GM12878 (cell line): ENCODE measurements around the gene C4orf36. TPM values are rescaled to one million over a fixed set of nuclear protein-coding genes. Genes with fewer than 3 reads are reported as not detected.

ENCODE experiments used
- ATAC-seq: fragments of 200-7000 bp; cut with Tn5 transposase; 3 replicates; pipeline ENCODE4 v1.9.1; 2020; ENCODE audit warnings: mild to moderate bottlenecking, moderate library complexity
- BruUV-seq: library from RNA; stranded (reverse); fragments of 400-500 nt; replicated peaks from 2 replicates; lab custom pipeline; 2021; lab: Mats Ljungman, UMichigan
- CTCF ChIA-PET: fragments of 300-600 bp; sonication (Branson Sonifier 250); formaldehyde crosslinking; extraction: SDS; loops from one replicate; lab custom pipeline; 2021; ENCODE audit warnings: inconsistent platforms; lab: Yijun Ruan, JAX
- POLR2A ChIA-PET: fragments of 350-600 bp; formaldehyde crosslinking; extraction: SDS; loops from one replicate; lab custom pipeline; 2021; ENCODE audit warnings: inconsistent platforms; lab: Charles Lee
- RAD21 ChIA-PET: fragments of 300-600 bp; sonication (Branson Sonifier 250); formaldehyde crosslinking; loops from one replicate; lab custom pipeline; 2023; ENCODE audit warnings: antibody characterized with exemption; ENCODE audit not compliant: unreplicated experiment; lab: Charles Lee
- SMC1A ChIA-PET: fragments of 300-600 bp; sonication (Branson Sonifier 250); formaldehyde crosslinking; loops from one replicate; lab custom pipeline; 2023; ENCODE audit not compliant: unreplicated experiment, uncharacterized antibody; lab: Charles Lee
- DNase-seq: peaks from one replicate; pipeline ENCODE4 v3.0.0-alpha.2; 2011; ENCODE audit warnings: low read depth, low spot score
- FAIRE-seq: peaks from 3 replicates; lab custom pipeline; 2011; peaks lifted over from hg19 to GRCh38; lab: Jason Lieb, UNC
- H2AFZ ChIP-seq: 2 replicates; pipeline ENCODE4 v1.6.0; 2011; ENCODE audit warnings: low read depth, low read length, control low read depth; ENCODE audit not compliant: control insufficient read depth
- H3K27ac ChIP-seq: 2 replicates; pipeline ENCODE4 v1.5.1; 2011; ENCODE audit warnings: control low read depth; ENCODE audit not compliant: control insufficient read depth, insufficient read depth
- H3K27me3 ChIP-seq, 2 experiments: replicated peaks in 1 of 2; 2 replicates each; pipeline versions ENCODE4 v1.6.0 to v1.6.1; 2011; ENCODE audit warnings: low read length in 1 of 2; ENCODE audit not compliant: control insufficient read depth in 2 of 2, insufficient read depth in 2 of 2
- H3K36me3 ChIP-seq, 2 experiments: 2 replicates each; pipeline ENCODE4 v1.5.1; 2011; ENCODE audit warnings: low read length in 1 of 2; ENCODE audit not compliant: control insufficient read depth in 2 of 2, insufficient read depth in 2 of 2
- H3K4me1 ChIP-seq: 2 replicates; pipeline ENCODE4 v1.6.1; 2011; ENCODE audit warnings: mild to moderate bottlenecking, low read length, moderate library complexity, mixed read lengths; ENCODE audit not compliant: control insufficient read depth, insufficient read depth
- H3K4me2 ChIP-seq: 2 replicates; pipeline ENCODE4 v1.6.0; 2011; ENCODE audit warnings: control low read depth; ENCODE audit not compliant: control insufficient read depth, insufficient read depth
- H3K4me3 ChIP-seq: fragments of 200-600 bp; sonication (generic); 2 replicates; pipeline ENCODE4 v1.5.1; 2016
- H3K79me2 ChIP-seq: 2 replicates; pipeline ENCODE4 v1.6.0; 2011; ENCODE audit warnings: low read length; ENCODE audit not compliant: control insufficient read depth, insufficient read depth
- H3K9ac ChIP-seq: 2 replicates; pipeline ENCODE4 v1.8.0; 2011; ENCODE audit warnings: low read length, control low read depth, mixed read lengths; ENCODE audit not compliant: control insufficient read depth, insufficient read depth
- H3K9me3 ChIP-seq: replicated peaks from 3 replicates; pipeline ENCODE4 v1.5.1; 2011; ENCODE audit warnings: mild to moderate bottlenecking, low read length; ENCODE audit not compliant: control insufficient read depth, insufficient read depth
- H4K20me1 ChIP-seq: 2 replicates; pipeline ENCODE4 v1.6.0; 2011; ENCODE audit not compliant: control insufficient read depth, insufficient read depth
- CHD2 ChIP-seq: IDR thresholded peaks from 2 replicates; pipeline ENCODE4 v1.6.1; 2011; ENCODE audit warnings: low read depth, low read length, improper control_type of control experiment, borderline replicate concordance
- CREB1 ChIP-seq: IDR thresholded peaks from 2 replicates; pipeline ENCODE4 v1.6.1; 2012; ENCODE audit warnings: low read depth, mild to moderate bottlenecking, inconsistent platforms
- HDGF ChIP-seq: fragments of 450-650 bp; IDR thresholded peaks from 2 replicates; pipeline ENCODE4 v1.6.1; 2016; ENCODE audit warnings: antibody characterized with exemption
- IKZF2 ChIP-seq, 2 experiments: fragments of 450-650 bp; IDR thresholded peaks; 2 replicates each; pipeline ENCODE4 v1.6.1; 2017; ENCODE audit warnings: mild to moderate bottlenecking in 2 of 2, moderate library complexity in 2 of 2
- NFYB ChIP-seq: IDR thresholded peaks from 2 replicates; pipeline ENCODE4 v1.6.1; 2011; ENCODE audit warnings: low read depth, mild to moderate bottlenecking, low read length, improper control_type of control experiment, moderate library complexity; ENCODE audit not compliant: insufficient read depth
- NKRF ChIP-seq: fragments of 450-650 bp; conservative IDR thresholded peaks from 2 replicates; pipeline ENCODE4 v1.6.1; 2017; ENCODE audit warnings: mild to moderate bottlenecking, moderate library complexity
- NR2C2 ChIP-seq: IDR thresholded peaks from 2 replicates; pipeline ENCODE4 v1.6.1; 2011; ENCODE audit warnings: borderline replicate concordance, low read depth; ENCODE audit not compliant: control insufficient read depth, insufficient read length
- PAX8 ChIP-seq: fragments of 450-650 bp; IDR thresholded peaks from 2 replicates; pipeline ENCODE4 v1.6.1; 2017; ENCODE audit warnings: mild to moderate bottlenecking, moderate library complexity
- POLR2AphosphoS5 ChIP-seq: IDR thresholded peaks from 2 replicates; pipeline ENCODE4 v1.6.1; 2011; ENCODE audit warnings: mild to moderate bottlenecking, low read length, inconsistent platforms
- RB1 ChIP-seq: fragments of 450-650 bp; formaldehyde crosslinking; IDR thresholded peaks from 2 replicates; pipeline ENCODE4 v1.6.1; 2017; ENCODE audit warnings: mild to moderate bottlenecking, borderline replicate concordance
- RELB ChIP-seq: fragments of 450-650 bp; IDR thresholded peaks from 2 replicates; pipeline ENCODE4 v1.6.1; 2017; ENCODE audit warnings: low read depth, mild to moderate bottlenecking, moderate library complexity
- ZNF24 ChIP-seq: fragments of 450-650 bp; IDR thresholded peaks from 2 replicates; pipeline ENCODE4 v1.6.1; 2017; ENCODE audit warnings: antibody characterized with exemption, mild to moderate bottlenecking
- ZNF622 ChIP-seq: fragments of 450-650 bp; IDR thresholded peaks from 2 replicates; pipeline ENCODE4 v1.6.1; 2017; ENCODE audit warnings: mild to moderate bottlenecking, inconsistent platforms
- WGBS: methylation state at CpG from one replicate; pipeline ENCODE4 v1.1.6; 2016; ENCODE audit warnings: low lambda C conversion rate; ENCODE audit not compliant: insufficient replicate concordance, insufficient coverage; ENCODE audit errors: missing lambda C conversion rate; 5-methylcytosine and 5-hydroxymethylcytosine counted together
- in situ Hi-C: fragments of 300-500 bp; cut with MboI; formaldehyde crosslinking; loops from 9 replicates; pipeline ENCODE4 v1.14.3; 2018; ENCODE audit warnings: mixed read lengths
- intact Hi-C: fragments of 100-400 bp; cut with micrococcal nuclease; formaldehyde crosslinking; loops from one replicate; pipeline ENCODE4 v1.14.2; 2022; ENCODE audit not compliant: unreplicated experiment
- polyA plus RNA-seq, 11 experiments: library from polyadenylated mRNA; depleted of rRNA in 4 of 11; unstranded in 6 of 11; stranded (reverse) in 5 of 11; fragments of >200 nt; fragmentation: Nextera tagmentation in 4 of 11; fragmentation: Illumina TruSeq in 1 of 11; extraction: Ambion mirVana in 4 of 11; extraction: Trizol in 1 of 11; gene quantifications; 1 replicate in 1 of 11; 2 replicates in 10 of 11; pipeline versions ENCODE4 v1.2.1 to v1.2.3, GENCODE V29; 2011 to 2016; ENCODE audit warnings: inconsistent platforms in 2 of 11, missing spikeins in 2 of 11, low read depth in 1 of 11
- total RNA-seq, 4 experiments: library from RNA; depleted of rRNA in 3 of 4; stranded (reverse); fragments of >200 nt in 3 of 4; fragmentation: Illumina TruSeq in 1 of 4; extraction: Trizol in 1 of 4; gene quantifications; 2 replicates each; pipeline versions ENCODE4 v1.2.1 to v1.2.3, GENCODE V29; 2013 to 2021
- TF ChIP-seq, protein P1 (sequence below): fragments of 450-650 bp; IDR thresholded peaks from 2 replicates; pipeline ENCODE4 v1.6.1; 2017; ENCODE audit warnings: antibody characterized with exemption, mild to moderate bottlenecking, moderate library complexity

Gene C4orf36
- total and polyA plus RNA-seq, 10 of the 15 experiments (the other 5 are each of a cell fraction or from before 2014, with no cell fraction given) = 0.35 to 2.7 (median 1.3) TPM; not detected in 2

- Histone ChIP-seq H3K4me2 (no peak overlapping the region), H3K27ac (no peak overlapping the region), H3K36me3 (no peaks in the 10 kb centered on the region), H2AFZ (no peak overlapping the region), H3K4me1 (no peaks in the 10 kb centered on the region), H4K20me1 (no peaks in the 10 kb centered on the region), H3K9ac (no peak overlapping the region), H3K9me3 (no peaks in the 10 kb centered on the region), H3K27me3 (no peaks in the 10 kb centered on the region), H3K79me2 (no peaks in the 10 kb centered on the region), H3K4me3 (no peak overlapping the region)
- WGBS = 35% methylated on average over 5 of the region's 5 CpGs
- POLR2A ChIA-PET = interaction anchor here (0.8 kb wide), 1 partner anchor 21 kb away, joined by 3 read pairs; no protein-coding TSS in a partner anchor
- CTCF ChIA-PET = interaction anchor here (1.1 to 1.4 kb wide), 2 partner anchors 48 to 349 kb away, joined by 3 to 4 read pairs; no protein-coding TSS in a partner anchor
- no peak for FAIRE-seq
- SMC1A ChIA-PET = no interaction called here
- no peak for ATAC-seq
- RAD21 ChIA-PET = no interaction called here
- in situ Hi-C loops (no loop called here), intact Hi-C loops (no loop called here)
- TF ChIP-seq, protein P1, sequence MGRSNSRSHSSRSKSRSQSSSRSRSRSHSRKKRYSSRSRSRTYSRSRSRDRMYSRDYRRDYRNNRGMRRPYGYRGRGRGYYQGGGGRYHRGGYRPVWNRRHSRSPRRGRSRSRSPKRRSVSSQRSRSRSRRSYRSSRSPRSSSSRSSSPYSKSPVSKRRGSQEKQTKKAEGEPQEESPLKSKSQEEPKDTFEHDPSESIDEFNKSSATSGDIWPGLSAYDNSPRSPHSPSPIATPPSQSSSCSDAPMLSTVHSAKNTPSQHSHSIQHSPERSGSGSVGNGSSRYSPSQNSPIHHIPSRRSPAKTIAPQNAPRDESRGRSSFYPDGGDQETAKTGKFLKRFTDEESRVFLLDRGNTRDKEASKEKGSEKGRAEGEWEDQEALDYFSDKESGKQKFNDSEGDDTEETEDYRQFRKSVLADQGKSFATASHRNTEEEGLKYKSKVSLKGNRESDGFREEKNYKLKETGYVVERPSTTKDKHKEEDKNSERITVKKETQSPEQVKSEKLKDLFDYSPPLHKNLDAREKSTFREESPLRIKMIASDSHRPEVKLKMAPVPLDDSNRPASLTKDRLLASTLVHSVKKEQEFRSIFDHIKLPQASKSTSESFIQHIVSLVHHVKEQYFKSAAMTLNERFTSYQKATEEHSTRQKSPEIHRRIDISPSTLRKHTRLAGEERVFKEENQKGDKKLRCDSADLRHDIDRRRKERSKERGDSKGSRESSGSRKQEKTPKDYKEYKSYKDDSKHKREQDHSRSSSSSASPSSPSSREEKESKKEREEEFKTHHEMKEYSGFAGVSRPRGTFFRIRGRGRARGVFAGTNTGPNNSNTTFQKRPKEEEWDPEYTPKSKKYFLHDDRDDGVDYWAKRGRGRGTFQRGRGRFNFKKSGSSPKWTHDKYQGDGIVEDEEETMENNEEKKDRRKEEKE = no peak
- TF ChIP-seq ZNF622 (no peak), CREB1 (no peak), PAX8 (no peak), IKZF2 (IDR thresholded peaks at IDR 0.05) (no peak), NR2C2 (no peak), HDGF (no peak), CHD2 (no peak), POLR2AphosphoS5 (no peak), RELB (no peak), RB1 (no peak), NKRF (no peak), ZNF24 (no peak), NFYB (no peak)
- BruUV-seq = no TSS peak
- DNase-seq = no peak
Measured at GRCh38 chr4:86845593-86845992, 46.6 kb downstream of the C4orf36 start.
